BJ (cell line): ENCODE results near the gene OR6B2. TPM values are rescaled to one million over a fixed set of nuclear protein-coding genes. Genes with fewer than 3 reads are reported as not detected.

ENCODE experiments used
- CTCF ChIA-PET: fragments of 350-600 bp; formaldehyde crosslinking; extraction: SDS; loops from one replicate; lab custom pipeline; 2021; ENCODE audit warnings: antibody characterized with exemption, inconsistent platforms; lab: Yijun Ruan, JAX
- POLR2A ChIA-PET: fragments of 300-600 bp; sonication (Branson Sonifier 250); formaldehyde crosslinking; extraction: SDS; loops from one replicate; lab custom pipeline; 2021; ENCODE audit warnings: antibody characterized with exemption; lab: Charles Lee
- DNase-seq: peaks from one replicate; pipeline ENCODE4 v3.0.0-alpha.2; 2011; ENCODE audit warnings: low read depth
- H3K27me3 ChIP-seq: 2 replicates; pipeline ENCODE4 v1.6.0; 2011; ENCODE audit warnings: low read length; ENCODE audit not compliant: control insufficient read depth, insufficient read depth
- H3K36me3 ChIP-seq: 2 replicates; pipeline ENCODE4 v1.5.1; 2011; ENCODE audit warnings: low read length; ENCODE audit not compliant: control insufficient read depth, insufficient read depth
- H3K4me3 ChIP-seq: 2 replicates; pipeline ENCODE4 v1.5.1; 2011; ENCODE audit warnings: low read depth, mild to moderate bottlenecking, control low read depth, low read length
- CTCF ChIP-seq: IDR thresholded peaks from 2 replicates; pipeline ENCODE4 v1.5.1; 2011; ENCODE audit warnings: low read depth, mild to moderate bottlenecking, control low read depth, inconsistent platforms, low read length, moderate library complexity; ENCODE audit not compliant: insufficient read depth
- polyA plus RNA-seq: library from polyadenylated mRNA; depleted of rRNA; stranded (reverse); fragments of >200 nt; gene quantifications from 2 replicates; pipeline ENCODE4 v1.2.3, GENCODE V29; 2011

The OR6B2 gene
- polyA plus RNA-seq, 1 experiment: not detected

- Histone ChIP-seq H3K27me3 (peaks cover 11% of the 10 kb centered on the region), H3K4me3 (no peak overlapping the region), H3K36me3 (no peaks in the 10 kb centered on the region)
- CTCF ChIA-PET: interaction anchor here (1.5 to 5.4 kb wide), 2 partner anchors 86 kb away, joined by 9 to 175 read pairs; partner anchors contain the start of gene OTOS
- POLR2A ChIA-PET: no interaction called here
- TF ChIP-seq CTCF: no peak
- no peak for DNase-seq
Measured at GRCh38 chr2:240056678-240057077, 26.4 kb upstream of the OR6B2 start.

- ChIA-PET POLR2A (no interaction called here), CTCF (interaction anchor here (1.3 to 1.5 kb wide), 2 partner anchors 20 to 88 kb away, joined by 4 to 9 read pairs; no protein-coding TSS in a partner anchor)
- H3K4me3 ChIP-seq: no peak overlapping the region
- no peaks in the 10 kb centered on the region for H3K36me3 ChIP-seq
- H3K27me3 ChIP-seq: peaks cover 11% of the 10 kb centered on the region
- DNase-seq: no peak
- TF ChIP-seq CTCF: no peak
Measured at GRCh38 chr2:240055177-240055917, 25.1 kb upstream of the OR6B2 start.

- ChIA-PET POLR2A (no interaction called here), CTCF (interaction anchor here (0.9 to 2.3 kb wide), 4 partner anchors 8 to 90 kb away, joined by 3 to 10 read pairs (median 6); partner anchors contain the start of gene OR6B2)
- no peaks in the 10 kb centered on the region for H3K36me3 ChIP-seq
- TF ChIP-seq CTCF: no peak
- no peak for DNase-seq
- no peak within 1 kb of the TSS for H3K4me3 ChIP-seq
- H3K27me3 ChIP-seq: peaks cover 12% of the 10 kb centered on the region
Measured at GRCh38 chr2:240053173-240054155, 23.2 kb upstream of the OR6B2 start, which contains the start of gene OR6B3. OR6B3 (minus strand) TSS chr2:240053521.

- Histone ChIP-seq H3K36me3 (no peaks in the 10 kb centered on the region), H3K27me3 (peaks cover 11% of the 10 kb centered on the region), H3K4me3 (no peak overlapping the region)
- ChIA-PET CTCF (interaction anchor here (0.9 to 2.3 kb wide), 3 partner anchors 9 to 91 kb away, joined by 4 to 10 read pairs (median 5); no protein-coding TSS in a partner anchor), POLR2A (no interaction called here)
- no peak for TF ChIP-seq CTCF
- DNase-seq: no peak
Measured at GRCh38 chr2:240052524-240052923, 22.3 kb upstream of the OR6B2 start.
